Activated naive CD4-positive, alpha-beta T cell treated with anti-CD3 and anti-CD28 coated beads, Interleukin-2, amount 10 ng/mL, durations not matched to agents 7 days and 5 days (primary cell): Measurements from ENCODE around the gene MDM2.
"Not testable (repeated sequence)": the region's sequence is repeated elsewhere in the genome, so short reads cannot be mapped to it uniquely, and the experiment has no call there.

ENCODE experiments used
- CTCF ChIA-PET: fragments of 350-600 bp; sonication (Branson Sonifier 250); formaldehyde crosslinking; loops from one replicate; lab custom pipeline; 2021; ENCODE audit warnings: antibody characterized with exemption; lab: Charles Lee
- DNase-seq: peaks from one replicate; pipeline ENCODE4 v3.0.0-alpha.2; 2020
- H3K27ac Mint-ChIP-seq: one replicate; pipeline ENCODE4 v1.8.0; 2021; ENCODE audit warnings: mild to moderate bottlenecking, moderate library complexity, mixed read lengths
- H3K27me3 Mint-ChIP-seq: one replicate; pipeline ENCODE4 v1.8.0; 2021; ENCODE audit warnings: mild to moderate bottlenecking, mixed read lengths
- H3K36me3 Mint-ChIP-seq: one replicate; pipeline ENCODE4 v1.8.0; 2021; ENCODE audit warnings: mixed read lengths
- H3K4me1 Mint-ChIP-seq: one replicate; pipeline ENCODE4 v1.8.0; 2021; ENCODE audit warnings: mixed read lengths
- H3K4me3 Mint-ChIP-seq: one replicate; pipeline ENCODE4 v1.8.0; 2021; ENCODE audit warnings: mild to moderate bottlenecking, moderate library complexity, mixed read lengths
- H3K9me3 Mint-ChIP-seq: one replicate; pipeline ENCODE4 v1.8.0; 2021; ENCODE audit warnings: mixed read lengths

The MDM2 gene

DNA sequence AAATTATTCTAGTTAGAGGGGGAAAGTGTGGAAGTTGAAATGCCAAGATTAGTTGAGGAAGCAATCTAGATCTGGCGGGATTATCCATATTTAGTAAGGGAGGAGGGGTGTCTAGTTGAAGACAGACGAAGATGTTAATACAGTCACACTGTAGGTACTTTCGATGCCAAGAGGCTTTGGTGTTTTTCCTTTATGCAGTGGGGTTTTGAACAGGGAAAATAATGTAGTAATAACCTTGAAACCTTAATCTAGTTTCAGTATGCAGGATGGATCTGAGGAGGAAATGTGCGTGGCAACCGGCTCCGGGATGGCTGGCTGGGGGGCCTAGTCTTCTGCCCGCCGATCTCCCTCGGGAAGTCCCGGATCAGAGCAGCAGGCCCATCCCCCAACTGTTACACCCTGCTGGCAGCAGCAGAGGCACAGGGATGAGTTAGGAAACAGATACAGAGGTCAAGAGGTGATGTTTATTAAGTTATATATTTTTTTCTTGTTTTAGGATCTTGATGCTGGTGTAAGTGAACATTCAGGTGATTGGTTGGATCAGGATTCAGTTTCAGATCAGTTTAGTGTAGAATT is 27.4 kb downstream of the MDM2 start:
- peaks cover 49% of the 10 kb centered on the region for H3K36me3 Mint-ChIP-seq
- no peaks in the 10 kb centered on the region for H3K4me1 Mint-ChIP-seq
- CTCF ChIA-PET = no interaction called here
- no peaks in the 10 kb centered on the region for H3K9me3 Mint-ChIP-seq
- no peak for DNase-seq
- no peaks in the 10 kb centered on the region for H3K27me3 Mint-ChIP-seq
- peak overlapping the region; percentile 52 for H3K27ac Mint-ChIP-seq
- no peak overlapping the region for H3K4me3 Mint-ChIP-seq

DNA sequence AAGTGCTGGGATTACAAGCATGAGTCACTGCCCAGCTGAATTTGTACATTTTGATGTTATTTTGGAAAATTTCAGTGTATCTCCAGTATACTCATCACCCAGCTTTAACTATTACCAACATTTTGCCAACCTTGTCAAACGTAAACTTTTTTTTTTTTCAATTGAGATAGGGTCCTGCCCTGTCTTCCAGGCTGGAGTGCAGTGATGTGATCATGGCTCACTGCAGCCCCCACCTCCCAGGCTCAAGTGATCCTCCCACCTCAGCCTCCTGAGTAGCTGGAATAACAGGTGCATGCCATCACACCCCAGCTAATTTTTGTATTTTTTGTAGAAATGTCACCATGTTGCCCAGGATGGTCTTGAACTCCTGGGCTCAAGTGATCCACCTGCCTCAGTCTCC is 29.2 kb downstream of the MDM2 start:
- H3K27me3 Mint-ChIP-seq = no peaks in the 10 kb centered on the region
- CTCF ChIA-PET = interaction anchor here (1.6 kb wide), 1 partner anchor 28 kb away, joined by 4 read pairs; no protein-coding TSS in a partner anchor
- H3K9me3 Mint-ChIP-seq = no peaks in the 10 kb centered on the region
- peaks cover 4% of the 10 kb centered on the region for H3K4me1 Mint-ChIP-seq
- no peak overlapping the region for H3K4me3 Mint-ChIP-seq
- no peak for DNase-seq
- peaks cover 55% of the 10 kb centered on the region for H3K36me3 Mint-ChIP-seq
- H3K27ac Mint-ChIP-seq = no peak overlapping the region

DNA sequence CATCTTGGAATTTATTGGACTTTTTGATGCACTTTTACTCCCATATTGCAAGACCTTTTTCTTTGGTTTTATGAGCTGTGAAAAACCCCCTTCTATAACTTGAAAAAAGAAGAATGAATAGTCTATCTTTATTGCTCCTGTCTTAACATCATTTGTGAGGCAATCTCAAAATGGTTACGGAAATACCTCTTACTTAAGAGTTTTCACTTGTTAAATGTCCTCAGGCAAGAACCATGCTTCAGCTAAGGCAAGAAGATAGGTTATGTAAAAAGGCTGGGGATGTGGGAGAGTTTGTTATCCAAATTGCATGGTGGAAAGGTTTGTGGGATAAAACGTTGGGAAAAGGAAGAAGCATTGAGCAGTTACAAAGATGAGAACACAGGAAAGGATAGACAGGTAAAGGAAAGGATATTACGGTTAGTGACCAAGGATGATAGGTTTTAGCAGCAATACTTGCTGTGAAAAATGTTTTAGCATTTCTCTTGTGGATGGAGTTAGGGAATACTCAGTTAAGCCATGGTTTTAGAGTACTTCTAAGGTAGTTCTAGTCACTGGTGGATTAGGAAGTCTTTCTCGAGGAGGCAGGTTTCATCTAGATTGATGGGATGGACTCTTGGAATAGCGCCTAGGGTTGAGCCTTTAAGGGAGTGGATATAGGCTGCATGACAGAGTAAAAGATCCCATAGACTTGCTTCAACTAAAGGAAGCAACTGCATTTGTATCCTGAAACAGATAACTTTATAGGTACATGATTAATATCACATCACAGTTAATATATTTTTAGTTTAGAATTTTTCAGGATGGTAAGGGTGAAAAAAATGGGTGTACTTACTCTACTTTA is 30.3 kb downstream of the MDM2 start:
- Mint-ChIP-seq H3K4me3 (no peak overlapping the region), H3K27ac (no peak overlapping the region), H3K4me1 (peaks cover 4% of the 10 kb centered on the region), H3K27me3 (no peaks in the 10 kb centered on the region), H3K36me3 (peaks cover 58% of the 10 kb centered on the region), H3K9me3 (no peaks in the 10 kb centered on the region)
- CTCF ChIA-PET = interaction anchor here (1.6 kb wide), 1 partner anchor 29 kb away, joined by 4 read pairs; no protein-coding TSS in a partner anchor
- no peak for DNase-seq

DNA sequence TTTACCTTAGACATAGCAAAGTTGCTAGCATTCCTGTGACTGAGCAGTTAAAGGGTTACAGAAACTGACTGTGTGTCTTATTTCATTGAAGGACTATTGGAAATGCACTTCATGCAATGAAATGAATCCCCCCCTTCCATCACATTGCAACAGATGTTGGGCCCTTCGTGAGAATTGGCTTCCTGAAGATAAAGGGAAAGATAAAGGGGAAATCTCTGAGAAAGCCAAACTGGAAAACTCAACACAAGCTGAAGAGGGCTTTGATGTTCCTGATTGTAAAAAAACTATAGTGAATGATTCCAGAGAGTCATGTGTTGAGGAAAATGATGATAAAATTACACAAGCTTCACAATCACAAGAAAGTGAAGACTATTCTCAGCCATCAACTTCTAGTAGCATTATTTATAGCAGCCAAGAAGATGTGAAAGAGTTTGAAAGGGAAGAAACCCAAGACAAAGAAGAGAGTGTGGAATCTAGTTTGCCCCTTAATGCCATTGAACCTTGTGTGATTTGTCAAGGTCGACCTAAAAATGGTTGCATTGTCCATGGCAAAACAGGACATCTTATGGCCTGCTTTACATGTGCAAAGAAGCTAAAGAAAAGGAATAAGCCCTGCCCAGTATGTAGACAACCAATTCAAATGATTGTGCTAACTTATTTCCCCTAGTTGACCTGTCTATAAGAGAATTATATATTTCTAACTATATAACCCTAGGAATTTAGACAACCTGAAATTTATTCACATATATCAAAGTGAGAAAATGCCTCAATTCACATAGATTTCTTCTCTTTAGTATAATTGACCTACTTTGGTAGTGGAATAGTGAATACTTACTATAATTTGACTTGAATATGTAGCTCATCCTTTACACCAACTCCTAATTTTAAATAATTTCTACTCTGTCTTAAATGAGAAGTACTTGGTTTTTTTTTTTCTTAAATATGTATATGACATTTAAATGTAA is 31.5 kb downstream of the MDM2 start:
- no peaks in the 10 kb centered on the region for H3K9me3 Mint-ChIP-seq
- DNase-seq = no peak
- H3K4me1 Mint-ChIP-seq = peaks cover 4% of the 10 kb centered on the region
- no peaks in the 10 kb centered on the region for H3K27me3 Mint-ChIP-seq
- no peak overlapping the region for H3K27ac Mint-ChIP-seq
- CTCF ChIA-PET = interaction anchor here (1.1 kb wide), 1 partner anchor 9 kb away, joined by 4 read pairs; no protein-coding TSS in a partner anchor
- H3K4me3 Mint-ChIP-seq = no peak overlapping the region
- H3K36me3 Mint-ChIP-seq = peaks cover 63% of the 10 kb centered on the region

DNA sequence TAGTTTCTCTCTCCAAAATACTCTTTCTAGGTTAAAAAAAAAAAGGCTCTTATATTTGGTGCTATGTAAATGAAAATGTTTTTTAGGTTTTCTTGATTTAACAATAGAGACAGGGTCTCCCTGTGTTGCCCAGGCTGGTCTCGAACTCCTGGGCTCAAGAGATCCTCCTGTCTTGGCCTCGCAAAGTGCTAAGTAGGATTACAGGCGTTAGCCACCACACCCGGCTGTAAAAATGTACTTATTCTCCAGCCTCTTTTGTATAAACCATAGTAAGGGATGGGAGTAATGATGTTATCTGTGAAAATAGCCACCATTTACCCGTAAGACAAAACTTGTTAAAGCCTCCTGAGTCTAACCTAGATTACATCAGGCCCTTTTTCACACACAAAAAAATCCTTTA is 33.2 kb downstream of the MDM2 start:
- Mint-ChIP-seq H3K36me3 (peaks cover 61% of the 10 kb centered on the region), H3K27ac (peak overlapping the region; percentile 55)
- H3K4me1 Mint-ChIP-seq, H3K4me3 Mint-ChIP-seq, H3K9me3 Mint-ChIP-seq, H3K27me3 Mint-ChIP-seq, DNase-seq: not testable (repeated sequence)
- CTCF ChIA-PET = interaction anchor here (0.7 to 1.5 kb wide), 2 partner anchors 11 kb away, joined by 3 to 8 read pairs; no protein-coding TSS in a partner anchor

DNA sequence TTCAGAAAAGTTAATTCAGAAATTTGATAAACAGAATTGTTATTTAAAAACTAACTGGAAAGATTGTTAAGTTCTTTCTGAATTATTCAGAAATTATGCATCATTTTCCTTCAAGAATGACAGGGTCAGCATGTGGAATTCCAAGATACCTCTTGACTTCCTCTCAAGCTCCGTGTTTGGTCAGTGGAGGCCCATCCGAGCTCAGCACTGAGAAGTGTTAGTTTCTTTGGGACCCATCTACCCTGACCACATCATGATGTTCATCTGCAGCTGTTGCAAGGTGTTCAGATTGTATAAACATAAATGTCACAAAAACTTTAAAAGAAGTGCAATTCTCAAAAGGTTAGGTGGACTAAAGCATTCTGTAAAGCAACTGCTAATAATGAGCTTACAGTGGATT is 33.7 kb downstream of the MDM2 start:
- no peaks in the 10 kb centered on the region for H3K27me3 Mint-ChIP-seq
- DNase-seq = no peak

DNA sequence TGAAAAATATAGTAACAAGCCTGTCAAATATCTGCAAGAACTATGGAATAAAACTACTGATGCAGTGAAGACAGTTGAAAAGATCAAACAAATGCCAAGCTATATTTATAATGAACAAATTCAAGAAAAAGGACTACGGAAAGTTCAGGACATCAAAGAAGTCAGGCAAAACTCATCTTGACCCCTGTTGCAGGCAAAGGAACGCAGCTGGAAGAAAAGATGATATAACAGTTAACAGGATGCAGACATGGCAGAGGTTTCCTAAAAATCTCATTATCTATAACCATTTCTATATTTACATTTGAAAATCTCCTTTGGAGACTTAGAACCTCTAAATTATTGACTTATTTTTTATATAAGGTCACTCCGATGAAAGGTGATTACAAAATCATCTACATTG is 34.1 kb downstream of the MDM2 start:
- H3K36me3 Mint-ChIP-seq = peaks cover 59% of the 10 kb centered on the region
- no peak for DNase-seq
- H3K4me3 Mint-ChIP-seq = no peak overlapping the region
- H3K9me3 Mint-ChIP-seq = no peaks in the 10 kb centered on the region
- H3K4me1 Mint-ChIP-seq = peaks cover 4% of the 10 kb centered on the region
- CTCF ChIA-PET = interaction anchor here (1.5 kb wide), 1 partner anchor 12 kb away, joined by 8 read pairs; no protein-coding TSS in a partner anchor
- H3K27me3 Mint-ChIP-seq = no peaks in the 10 kb centered on the region
- H3K27ac Mint-ChIP-seq = no peak overlapping the region

More for the DNA sequence above, 33.7 kb downstream of the MDM2 start:
- Mint-ChIP-seq H3K4me1 (peaks cover 4% of the 10 kb centered on the region), H3K4me3 (no peak overlapping the region), H3K36me3 (peaks cover 62% of the 10 kb centered on the region), H3K9me3 (no peaks in the 10 kb centered on the region), H3K27ac (no peak overlapping the region)
- CTCF ChIA-PET = interaction anchor here (1.5 kb wide), 1 partner anchor 12 kb away, joined by 8 read pairs; no protein-coding TSS in a partner anchor

DNA sequence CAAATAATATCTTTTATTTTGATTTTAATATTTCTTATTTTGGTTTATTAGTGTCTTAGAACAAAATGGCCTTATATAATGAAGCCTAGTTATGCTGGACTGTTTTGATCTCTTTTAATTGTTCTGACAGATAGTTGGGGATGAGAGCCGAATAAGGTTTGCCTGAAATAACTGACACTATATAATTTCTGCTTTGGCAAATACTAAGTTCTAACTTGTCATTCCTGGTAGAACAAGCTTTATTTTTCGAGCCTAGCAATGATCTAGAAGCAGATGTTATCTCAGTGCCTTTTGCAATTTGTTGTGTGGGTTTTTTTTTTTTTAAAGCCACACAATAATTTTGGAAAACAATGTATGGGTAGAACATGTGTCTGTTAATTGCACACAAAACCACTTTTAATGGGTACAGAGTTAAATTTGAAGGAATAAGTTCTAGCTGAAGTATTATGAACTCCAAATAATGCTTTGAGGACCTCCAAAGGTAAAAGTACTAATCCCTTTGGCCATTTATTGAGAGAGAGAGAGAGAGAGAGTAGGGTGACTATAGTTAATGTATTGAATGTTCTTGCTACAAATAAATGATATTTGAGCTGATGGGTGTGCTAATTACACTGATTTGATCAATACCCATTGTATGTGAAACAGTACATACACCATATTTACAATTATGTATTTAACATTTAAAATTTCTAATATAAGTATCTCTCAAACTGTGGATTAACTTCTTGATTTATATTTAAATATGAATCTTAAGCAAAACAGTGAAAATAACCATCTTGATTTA is 35.0 kb downstream of the MDM2 start:
- H3K27ac Mint-ChIP-seq = no peak overlapping the region
- DNase-seq = no peak
- H3K27me3 Mint-ChIP-seq = no peaks in the 10 kb centered on the region
- CTCF ChIA-PET = interaction anchor here (1.0 to 1.5 kb wide), 2 partner anchors 13 kb away, joined by 6 to 8 read pairs; no protein-coding TSS in a partner anchor
- peaks cover 55% of the 10 kb centered on the region for H3K36me3 Mint-ChIP-seq
- H3K4me1 Mint-ChIP-seq = peaks cover 4% of the 10 kb centered on the region
- H3K9me3 Mint-ChIP-seq = no peaks in the 10 kb centered on the region
- H3K4me3 Mint-ChIP-seq = no peak overlapping the region

DNA sequence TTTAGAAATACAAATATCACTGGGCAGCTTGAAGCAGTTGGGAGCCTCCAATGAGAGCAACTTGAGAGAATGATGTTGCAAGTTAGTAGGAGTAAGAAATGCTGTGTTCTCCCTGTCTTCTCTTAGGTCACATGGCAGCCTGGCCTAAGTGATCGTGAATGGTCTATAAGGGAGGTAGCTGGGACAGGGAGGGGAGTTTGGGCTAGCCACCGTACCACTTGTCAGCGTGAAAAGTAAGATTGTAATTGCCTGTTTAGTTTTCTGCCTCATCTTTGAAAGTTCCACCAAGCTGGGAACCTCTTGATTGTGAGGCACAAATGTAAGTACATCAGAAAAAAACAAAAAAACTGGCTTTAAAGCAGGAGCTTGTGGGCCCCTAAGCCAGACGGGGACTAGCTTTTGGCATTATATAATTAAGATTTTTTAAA is 36.4 kb downstream of the MDM2 start:
- H3K27me3 Mint-ChIP-seq = no peaks in the 10 kb centered on the region
- DNase-seq = no peak
- H3K4me3 Mint-ChIP-seq = no peak overlapping the region
- H3K27ac Mint-ChIP-seq = peak overlapping the region; percentile 33
- no peaks in the 10 kb centered on the region for H3K9me3 Mint-ChIP-seq
- peaks cover 46% of the 10 kb centered on the region for H3K36me3 Mint-ChIP-seq
- H3K4me1 Mint-ChIP-seq = peaks cover 4% of the 10 kb centered on the region
- CTCF ChIA-PET = interaction anchor here (1.0 to 1.5 kb wide), 2 partner anchors 10 to 14 kb away, joined by 3 to 4 read pairs; no protein-coding TSS in a partner anchor

DNA sequence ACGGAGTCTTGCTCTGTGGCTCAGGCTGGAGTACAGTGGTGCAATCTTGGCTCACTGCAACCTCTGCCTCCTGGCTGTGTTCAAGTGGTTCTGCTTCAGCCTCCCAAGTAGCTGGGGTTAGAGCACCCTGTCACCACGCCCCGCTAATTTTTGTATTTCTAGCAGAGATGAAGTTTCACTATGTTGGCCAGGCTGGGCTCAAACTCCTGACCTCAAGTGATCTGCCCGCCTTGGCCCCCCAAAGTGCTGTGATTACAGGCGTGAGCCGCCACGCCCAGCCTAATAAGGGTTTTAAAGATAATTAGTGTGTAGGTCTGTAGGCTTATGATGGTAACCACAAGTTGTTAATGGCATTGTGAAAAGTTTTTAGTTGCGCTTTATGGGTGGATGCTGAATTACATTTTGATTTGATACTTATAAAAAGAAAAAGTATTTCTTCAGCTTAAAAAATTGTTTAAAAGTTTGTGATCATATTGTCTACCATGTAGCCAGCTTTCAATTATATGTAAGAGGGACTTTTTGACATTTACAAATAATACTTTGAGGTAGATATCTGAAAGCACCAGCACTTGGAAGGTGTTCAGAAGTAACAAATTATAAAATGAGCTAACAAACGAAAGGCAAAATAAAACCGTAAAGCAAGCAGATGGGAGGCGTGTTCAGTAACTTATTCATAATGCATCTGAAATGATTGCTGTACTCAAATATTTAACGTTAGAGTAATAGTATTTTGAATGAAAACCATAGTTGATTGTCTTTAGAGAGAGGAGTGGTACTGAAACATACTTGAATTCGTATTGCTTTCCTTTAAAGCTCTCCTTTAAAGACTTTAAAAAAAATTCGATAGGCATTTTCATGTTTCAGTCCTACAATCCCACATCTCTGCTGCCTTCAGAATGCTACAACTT is 37.1 kb downstream of the MDM2 start:
- H3K4me1 Mint-ChIP-seq = peaks cover 4% of the 10 kb centered on the region
- H3K4me3 Mint-ChIP-seq = no peak overlapping the region
- no peak for DNase-seq
- H3K9me3 Mint-ChIP-seq = no peaks in the 10 kb centered on the region
- H3K27ac Mint-ChIP-seq = no peak overlapping the region
- no peaks in the 10 kb centered on the region for H3K27me3 Mint-ChIP-seq
- peaks cover 43% of the 10 kb centered on the region for H3K36me3 Mint-ChIP-seq
- CTCF ChIA-PET = interaction anchor here (0.9 to 1.5 kb wide), 3 partner anchors 9 to 15 kb away, joined by 3 to 4 read pairs (median 3); no protein-coding TSS in a partner anchor

DNA sequence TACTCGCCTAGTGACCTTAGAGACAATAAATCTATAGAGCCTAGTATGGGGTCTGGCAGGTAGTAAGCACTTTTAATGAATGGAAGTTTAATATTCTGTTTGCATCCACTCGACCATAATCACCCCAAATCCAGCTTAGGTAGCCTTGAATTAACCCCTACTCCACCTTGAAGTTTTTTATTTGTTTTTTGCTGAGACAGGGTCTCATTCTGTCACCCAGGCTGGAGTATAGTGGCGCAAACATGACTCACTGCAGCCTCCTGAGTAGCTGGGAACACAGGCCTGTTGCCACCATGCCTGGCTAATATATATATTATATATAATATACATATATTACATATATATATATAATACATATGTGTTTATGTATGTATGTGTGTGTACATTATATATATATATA is 38.8 kb downstream of the MDM2 start:
- H3K4me1 Mint-ChIP-seq = peaks cover 4% of the 10 kb centered on the region
- no peaks in the 10 kb centered on the region for H3K27me3 Mint-ChIP-seq
- DNase-seq = no peak
- H3K27ac Mint-ChIP-seq = no peak overlapping the region
- H3K4me3 Mint-ChIP-seq = no peak overlapping the region
- no peaks in the 10 kb centered on the region for H3K9me3 Mint-ChIP-seq
- peaks cover 30% of the 10 kb centered on the region for H3K36me3 Mint-ChIP-seq
- CTCF ChIA-PET = no interaction called here

DNA sequence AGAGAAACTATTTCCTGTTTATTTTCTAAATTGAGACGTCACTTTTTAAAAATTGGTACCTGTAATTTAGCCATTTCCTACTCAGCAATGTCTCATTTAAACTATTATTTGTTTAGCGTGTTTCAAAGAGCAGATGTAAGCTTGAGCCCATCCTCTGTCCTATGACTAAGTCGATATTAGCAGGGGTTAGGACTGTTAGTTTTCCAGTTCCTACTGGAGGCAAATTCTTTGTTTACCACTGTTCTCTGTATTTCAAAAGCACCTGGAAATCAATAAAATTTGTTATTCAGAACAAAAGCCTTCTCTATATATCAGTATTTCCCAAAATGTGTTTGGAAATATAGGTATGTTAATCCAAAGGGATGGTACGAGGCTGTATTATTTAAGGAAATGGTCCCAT is 42.4 kb downstream of the MDM2 start:
- CTCF ChIA-PET = interaction anchor here (1.2 kb wide), 1 partner anchor 11 kb away, joined by 3 read pairs; no protein-coding TSS in a partner anchor
- no peaks in the 10 kb centered on the region for H3K4me1 Mint-ChIP-seq
- no peak for DNase-seq
- no peak overlapping the region for H3K4me3 Mint-ChIP-seq
- no peak overlapping the region for H3K27ac Mint-ChIP-seq
- H3K36me3 Mint-ChIP-seq = peaks cover 7% of the 10 kb centered on the region
- no peaks in the 10 kb centered on the region for H3K9me3 Mint-ChIP-seq
- H3K27me3 Mint-ChIP-seq = no peaks in the 10 kb centered on the region
